Peyer's patch (tissue), 4 donors: Measurements from ENCODE around the gene LRRN2. TPM values are rescaled to one million over a fixed set of nuclear protein-coding genes. Genes with fewer than 3 reads are reported as not detected.

Experiments
- DNase-seq, 3 donors: peaks; one replicate each; pipeline ENCODE4 v3.0.0-alpha.2; 2017 to 2019
- H3K27ac ChIP-seq, 4 donors: fragments of 200-600 bp; sonication (generic); one replicate each; pipeline ENCODE4 v1.5.1; 2016 to 2019
- H3K27me3 ChIP-seq, 2 donors: fragments of 200-600 bp; sonication (generic); one replicate each; pipeline ENCODE4 v1.5.1; 2019
- H3K36me3 ChIP-seq, 3 donors: fragments of 200-600 bp; sonication (generic); one replicate each; pipeline ENCODE4 v1.5.1; 2016 to 2019
- H3K4me1 ChIP-seq, 4 donors: fragments of 200-600 bp; sonication (generic); one replicate each; pipeline ENCODE4 v1.5.1; 2016 to 2019
- H3K4me3 ChIP-seq, 4 donors: fragments of 200-600 bp; sonication (generic); 1 replicate in 3 of 4; 2 replicates in 1 of 4; pipeline ENCODE4 v1.5.1; 2016 to 2019; ENCODE audit warnings: mild to moderate bottlenecking in 1 of 4
- H3K9me3 ChIP-seq, 4 donors: fragments of 200-600 bp; sonication (generic); one replicate each; pipeline ENCODE4 v1.5.1; 2016 to 2019; ENCODE audit warnings: mild to moderate bottlenecking in 1 of 4
- POLR2A ChIP-seq, 2 donors: fragments of 450-650 bp; IDR thresholded peaks; one replicate each; pipeline ENCODE4 v1.5.1; 2017; ENCODE audit warnings: antibody characterized with exemption in 2 of 2, mild to moderate bottlenecking in 2 of 2, moderate library complexity in 2 of 2
- total RNA-seq, 4 donors: library from RNA; depleted of rRNA; stranded (reverse); fragments of >200 nt; gene quantifications; one replicate each; pipeline ENCODE4 v1.1.0, GENCODE V29; 2016
- TF ChIP-seq, protein P1 (sequence below), 6 experiments: fragments of 450-650 bp in 4 of 6; fragments of 200-600 bp in 2 of 6; sonication (generic) in 1 of 6; IDR thresholded peaks; one replicate each; pipeline ENCODE4 v1.5.1; 2017 to 2019; ENCODE audit warnings: antibody characterized with exemption in 6 of 6, mild to moderate bottlenecking in 3 of 6, moderate library complexity in 1 of 6

LRRN2 gene
- total RNA-seq, 4 donors from 2014 or later: 0.66 to 1.6 (median 0.70) TPM; not detected in 1

GRCh38 chr1:204611036-204611435, 74.5 kb downstream of the LRRN2 start:
- DNase-seq: no peak
- H3K9me3 ChIP-seq: no peaks in the 10 kb centered on the region
- no peaks in the 10 kb centered on the region for H3K4me1 ChIP-seq
- no peak overlapping the region for H3K27ac ChIP-seq
- no peak overlapping the region for H3K4me3 ChIP-seq
- no peaks in the 10 kb centered on the region for H3K36me3 ChIP-seq
- no peak for TF ChIP-seq POLR2A (IDR thresholded peaks at IDR 0.05)
- TF ChIP-seq, protein P1, sequence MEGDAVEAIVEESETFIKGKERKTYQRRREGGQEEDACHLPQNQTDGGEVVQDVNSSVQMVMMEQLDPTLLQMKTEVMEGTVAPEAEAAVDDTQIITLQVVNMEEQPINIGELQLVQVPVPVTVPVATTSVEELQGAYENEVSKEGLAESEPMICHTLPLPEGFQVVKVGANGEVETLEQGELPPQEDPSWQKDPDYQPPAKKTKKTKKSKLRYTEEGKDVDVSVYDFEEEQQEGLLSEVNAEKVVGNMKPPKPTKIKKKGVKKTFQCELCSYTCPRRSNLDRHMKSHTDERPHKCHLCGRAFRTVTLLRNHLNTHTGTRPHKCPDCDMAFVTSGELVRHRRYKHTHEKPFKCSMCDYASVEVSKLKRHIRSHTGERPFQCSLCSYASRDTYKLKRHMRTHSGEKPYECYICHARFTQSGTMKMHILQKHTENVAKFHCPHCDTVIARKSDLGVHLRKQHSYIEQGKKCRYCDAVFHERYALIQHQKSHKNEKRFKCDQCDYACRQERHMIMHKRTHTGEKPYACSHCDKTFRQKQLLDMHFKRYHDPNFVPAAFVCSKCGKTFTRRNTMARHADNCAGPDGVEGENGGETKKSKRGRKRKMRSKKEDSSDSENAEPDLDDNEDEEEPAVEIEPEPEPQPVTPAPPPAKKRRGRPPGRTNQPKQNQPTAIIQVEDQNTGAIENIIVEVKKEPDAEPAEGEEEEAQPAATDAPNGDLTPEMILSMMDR (IDR thresholded peaks at IDR 0.05): no peak
- no peaks in the 10 kb centered on the region for H3K27me3 ChIP-seq

DNA sequence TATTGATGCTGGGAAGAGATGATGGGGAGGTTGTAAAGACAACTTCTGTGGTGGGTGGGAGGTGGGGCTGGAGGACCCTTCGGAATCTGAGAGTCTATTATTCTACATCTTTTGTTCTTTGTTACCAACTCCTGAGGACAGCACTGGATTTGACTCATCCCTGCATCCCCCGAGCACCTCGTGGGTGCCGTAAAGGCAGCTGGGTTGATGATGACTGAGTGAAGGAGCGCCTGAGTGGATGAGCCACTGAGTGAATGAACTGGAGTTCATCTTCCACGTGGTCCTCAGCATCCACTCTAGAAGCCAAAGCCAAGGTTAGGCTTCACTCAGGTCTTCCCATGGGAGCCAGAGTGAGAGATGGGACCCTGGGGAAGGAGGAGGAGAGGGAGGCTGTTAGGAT, 77.6 kb downstream of the LRRN2 start:
- no peaks in the 10 kb centered on the region for H3K27me3 ChIP-seq
- DNase-seq: no peak
- TF ChIP-seq, protein P1 (IDR thresholded peaks at IDR 0.05): no peak
- no peak for TF ChIP-seq POLR2A (IDR thresholded peaks at IDR 0.05)
- no peak overlapping the region for H3K27ac ChIP-seq
- H3K36me3 ChIP-seq: no peaks in the 10 kb centered on the region
- no peaks in the 10 kb centered on the region for H3K4me1 ChIP-seq
- no peaks in the 10 kb centered on the region for H3K9me3 ChIP-seq
- H3K4me3 ChIP-seq: no peak overlapping the region

DNA sequence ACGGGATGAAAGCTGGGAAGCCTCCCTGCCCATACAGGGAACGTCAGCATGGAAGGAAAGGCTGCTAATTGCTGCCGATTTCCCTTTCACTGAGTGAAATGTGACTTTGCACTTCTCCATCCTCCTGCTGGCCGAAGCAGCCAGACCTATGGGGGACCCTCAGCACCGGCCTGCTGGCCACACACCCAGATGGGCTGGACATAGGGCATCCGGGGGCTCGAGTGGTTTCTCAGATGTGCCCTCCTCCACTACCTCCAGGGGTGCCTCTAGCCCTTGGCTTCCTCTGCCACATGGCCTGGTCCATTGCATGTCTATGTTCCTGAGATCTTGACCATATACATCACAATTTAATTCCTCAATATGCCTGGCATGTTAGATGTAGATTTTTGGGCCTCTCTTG, 79.7 kb downstream of the LRRN2 start:
- TF ChIP-seq, protein P1 (IDR thresholded peaks at IDR 0.05): no peak
- no peak for TF ChIP-seq POLR2A (IDR thresholded peaks at IDR 0.05)
- no peaks in the 10 kb centered on the region for H3K27me3 ChIP-seq
- no peaks in the 10 kb centered on the region for H3K4me1 ChIP-seq
- no peaks in the 10 kb centered on the region for H3K9me3 ChIP-seq
- H3K36me3 ChIP-seq: no peaks in the 10 kb centered on the region
- no peak overlapping the region for H3K27ac ChIP-seq
- no peak for DNase-seq
- no peak overlapping the region for H3K4me3 ChIP-seq

DNA sequence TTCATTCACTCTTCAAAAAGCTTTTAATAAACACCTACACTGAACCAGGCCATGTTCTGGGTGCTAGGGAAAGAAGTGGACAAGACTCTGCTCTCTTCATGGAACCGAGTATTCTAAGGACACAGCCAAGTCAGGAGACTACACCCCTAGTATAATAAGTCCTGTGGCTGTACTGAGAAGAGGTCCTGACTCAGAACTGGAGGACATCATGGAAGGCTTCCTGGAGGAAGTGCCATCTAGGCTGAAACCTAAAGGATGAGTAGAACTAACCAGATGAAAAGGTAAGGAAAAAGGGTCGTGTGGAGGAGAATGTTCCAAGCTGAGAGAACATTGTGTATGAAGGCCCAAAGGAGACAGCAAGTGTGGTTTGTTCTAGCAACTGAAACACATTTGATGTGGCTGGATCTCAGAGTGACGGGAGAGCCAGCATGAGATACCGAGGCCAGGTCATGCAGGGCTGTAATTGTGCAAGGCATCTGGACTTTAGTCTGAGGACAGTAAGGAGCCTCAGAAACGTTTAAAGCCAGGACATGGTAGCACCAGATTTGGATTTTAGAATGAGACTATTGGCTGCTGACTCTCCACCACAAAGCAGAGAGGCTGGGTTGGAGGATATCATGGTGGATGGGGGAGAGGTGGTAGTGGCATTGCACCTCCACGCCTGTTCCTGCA, 82.5 kb downstream of the LRRN2 start:
- H3K36me3 ChIP-seq: no peaks in the 10 kb centered on the region

DNA sequence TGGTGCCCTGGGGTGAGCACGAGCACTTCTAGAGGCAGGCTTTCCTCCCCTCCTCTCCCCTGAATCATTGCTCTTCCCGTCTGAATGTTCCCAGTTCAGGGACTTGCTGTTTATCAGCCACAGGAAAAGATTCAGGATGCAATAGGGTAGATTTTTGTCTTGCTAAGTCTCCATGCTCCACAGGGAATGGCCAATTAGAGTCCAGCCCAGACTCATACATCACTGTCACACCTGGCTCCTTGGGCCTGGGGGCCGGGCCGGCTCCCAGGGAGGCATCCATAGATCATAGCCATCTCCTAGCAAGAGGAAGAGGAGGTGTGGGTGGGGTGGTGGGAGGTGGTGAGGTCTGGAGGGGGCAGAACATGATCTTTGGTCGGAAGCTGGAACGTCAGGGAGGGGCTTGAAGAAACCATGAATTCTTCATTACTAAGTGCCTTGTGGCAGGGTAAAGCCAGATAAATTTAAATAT, 83.4 kb downstream of the LRRN2 start:
- Histone ChIP-seq H3K9me3 (no peaks in the 10 kb centered on the region), H3K27ac (no peak overlapping the region), H3K27me3 (no peaks in the 10 kb centered on the region), H3K4me1 (no peaks in the 10 kb centered on the region), H3K36me3 (no peaks in the 10 kb centered on the region), H3K4me3 (no peak overlapping the region)
- DNase-seq: no peak
- TF ChIP-seq, protein P1 (IDR thresholded peaks at IDR 0.05): no peak

More for the DNA sequence above, 82.5 kb downstream of the LRRN2 start:
- Histone ChIP-seq H3K4me1 (no peaks in the 10 kb centered on the region), H3K27ac (no peak overlapping the region), H3K4me3 (no peak overlapping the region), H3K27me3 (no peaks in the 10 kb centered on the region), H3K9me3 (no peaks in the 10 kb centered on the region)
- TF ChIP-seq, protein P1 (IDR thresholded peaks at IDR 0.05): no peak
- no peak for TF ChIP-seq POLR2A (IDR thresholded peaks at IDR 0.05)
- no peak for DNase-seq
